ENCODE results near the gene ZNF750. TPM values are rescaled to one million over a fixed set of nuclear protein-coding genes. Genes with fewer than 3 reads are reported as not detected.

The ZNF750 gene
- total and polyA plus RNA-seq, 10 donors, result 0.05 to 0.16 (median 0.13) TPM; not detected in 5

- H3K27ac ChIP-seq, result no peak overlapping the region
- H3K4me3 ChIP-seq, result no peak overlapping the region
- peaks cover 3 to 11% (median 4%) of the 10 kb centered on the region in 6 donors for H3K4me1 ChIP-seq
- intact Hi-C loops (cut with DNase I; ENCODE audit: low total_unique reads), result no loop called here
- no peak for DNase-seq
- 93 to 97% (median 96%) methylated on average over 18 of the region's 18 CpGs for WGBS, 5 donors
- H3K36me3 ChIP-seq, result peaks cover 0 to 20% (median 0%) of the 10 kb centered on the region in 6 donors
- H3K9me3 ChIP-seq, result no peaks in the 10 kb centered on the region
- no peaks in the 10 kb centered on the region for H3K27me3 ChIP-seq (replicated peaks in 1 of 7)
- no peak for TF ChIP-seq POLR2AphosphoS5 (IDR thresholded peaks at IDR 0.05)
- no peak for TF ChIP-seq POLR2A (IDR thresholded peaks at IDR 0.05)
- no peak for TF ChIP-seq CTCF (IDR thresholded peaks at IDR 0.05 in 8 of 11, conservative IDR thresholded peaks at IDR 0.05 in 3 of 11)
Observed at GRCh38 chr17:82789806-82790205, 50.0 kb downstream of the ZNF750 start.

- WGBS, 5 donors, result 90 to 94% (median 94%) methylated on average over 12 to 19 of the region's 19 CpGs
- peaks cover 0 to 27% (median 6%) of the 10 kb centered on the region in 6 donors for H3K36me3 ChIP-seq
- no peak for TF ChIP-seq POLR2A (IDR thresholded peaks at IDR 0.05)
- TF ChIP-seq CTCF (IDR thresholded peaks at IDR 0.05 in 8 of 11, conservative IDR thresholded peaks at IDR 0.05 in 3 of 11), result no peak
- TF ChIP-seq POLR2AphosphoS5 (IDR thresholded peaks at IDR 0.05), result no peak
- no peak overlapping the region for H3K4me3 ChIP-seq
- H3K9me3 ChIP-seq, result no peaks in the 10 kb centered on the region
- no peaks in the 10 kb centered on the region for H3K27me3 ChIP-seq (replicated peaks in 1 of 7)
- peaks cover 0 to 6% (median 0%) of the 10 kb centered on the region in 6 donors for H3K4me1 ChIP-seq
- DNase-seq, result no peak
- H3K27ac ChIP-seq, result no peak overlapping the region
- intact Hi-C loops (cut with DNase I; ENCODE audit: low total_unique reads), result no loop called here
Observed at GRCh38 chr17:82789051-82789592, 50.7 kb downstream of the ZNF750 start.

GRCh38 chr17:82788206-82789001 lies 51.4 kb downstream of the ZNF750 start:
- Histone ChIP-seq H3K4me1 (peaks cover 0 to 6% (median 0%) of the 10 kb centered on the region in 6 donors), H3K36me3 (peaks cover 0 to 34% (median 13%) of the 10 kb centered on the region in 6 donors), H3K27ac (no peak overlapping the region), H3K9me3 (no peaks in the 10 kb centered on the region), H3K4me3 (no peak overlapping the region), H3K27me3 (replicated peaks in 1 of 7) (no peaks in the 10 kb centered on the region)
- TF ChIP-seq POLR2A (IDR thresholded peaks at IDR 0.05), result no peak
- TF ChIP-seq CTCF (IDR thresholded peaks at IDR 0.05 in 8 of 11, conservative IDR thresholded peaks at IDR 0.05 in 3 of 11), result no peak
- no peak for TF ChIP-seq POLR2AphosphoS5 (IDR thresholded peaks at IDR 0.05)
- no peak for DNase-seq
- WGBS, 5 donors, result 91 to 94% (median 92%) methylated on average over 18 of the region's 18 CpGs
- intact Hi-C loops (cut with DNase I; ENCODE audit: low total_unique reads), result no loop called here

Data from spleen (tissue), 11 donors.